PC-9 (cell line): ENCODE measurements around the gene SEMA5A.

ENCODE experiments used
- CTCF ChIP-seq: fragments of 200-600 bp; sonication (generic); conservative IDR thresholded peaks from 2 replicates; pipeline ENCODE4 v1.6.1; 2017; ENCODE audit warnings: mixed run types, antibody characterized with exemption, mild to moderate bottlenecking, moderate library complexity
- EZH2 ChIP-seq: fragments of 200-600 bp; sonication (generic); IDR thresholded peaks from 2 replicates; pipeline ENCODE4 v1.8.0; 2017; ENCODE audit warnings: antibody characterized with exemption, low read depth

GRCh38 chr5:9497347-9497746, 48.5 kb downstream of the SEMA5A start:
- no peak for TF ChIP-seq CTCF
- TF ChIP-seq EZH2: no peak
